Lung (tissue), 12 donors: ENCODE data around the gene BCL11A. TPM values are rescaled to one million over a fixed set of nuclear protein-coding genes. Genes with fewer than 3 reads are reported as not detected.

Source experiments
- ATAC-seq: fragments of 200-7000 bp; cut with Tn5 transposase; one replicate; pipeline ENCODE4 v1.9.1; 2020; ENCODE audit warnings: moderate number of reproducible peaks; ENCODE audit not compliant: insufficient read depth, low FRiP score
- DNase-seq, 3 donors: peaks; one replicate each; pipeline ENCODE4 v3.0.0-alpha.2; 2013 to 2017
- H3K27ac ChIP-seq, 2 donors: one replicate each; pipeline ENCODE4 v1.5.1; 2013; ENCODE audit warnings: mild to moderate bottlenecking in 2 of 2, moderate library complexity in 2 of 2, control low read depth in 1 of 2, inconsistent platforms in 1 of 2, low read depth in 1 of 2, low read length in 1 of 2
- H3K27me3 ChIP-seq, 3 donors: one replicate each; pipeline ENCODE4 v1.5.1; 2013; ENCODE audit warnings: low read length in 2 of 3; ENCODE audit not compliant: control insufficient read depth in 3 of 3, insufficient read depth in 3 of 3
- H3K36me3 ChIP-seq, 4 donors: one replicate each; pipeline ENCODE4 v1.5.1; 2013; ENCODE audit warnings: low read length in 4 of 4, mild to moderate bottlenecking in 1 of 4, moderate library complexity in 1 of 4; ENCODE audit not compliant: control insufficient read depth in 4 of 4, insufficient read depth in 4 of 4
- H3K4me1 ChIP-seq, 5 donors: one replicate each; pipeline ENCODE4 v1.5.1; 2013; ENCODE audit warnings: low read length in 5 of 5, mild to moderate bottlenecking in 2 of 5, moderate library complexity in 1 of 5; ENCODE audit not compliant: control insufficient read depth in 5 of 5, insufficient read depth in 5 of 5
- H3K4me3 ChIP-seq: one replicate; pipeline ENCODE4 v1.5.1; 2013; ENCODE audit warnings: mild to moderate bottlenecking, control low read depth, moderate library complexity
- H3K9ac ChIP-seq, 2 donors: one replicate each; pipeline ENCODE4 v1.5.1; 2013; ENCODE audit warnings: low read length in 2 of 2, control low read depth in 1 of 2; ENCODE audit not compliant: insufficient read depth in 1 of 2
- H3K9me3 ChIP-seq, 4 donors: one replicate each; pipeline ENCODE4 v1.5.1; 2013; ENCODE audit warnings: low read length in 3 of 4, mild to moderate bottlenecking in 1 of 4, moderate library complexity in 1 of 4; ENCODE audit not compliant: control insufficient read depth in 4 of 4, insufficient read depth in 3 of 4
- CTCF ChIP-seq: IDR thresholded peaks from 2 replicates; pipeline ENCODE4 v1.5.1; 2012; ENCODE audit warnings: mild to moderate bottlenecking; ENCODE audit errors: control extremely low read depth, extremely low read depth
- WGBS, 2 donors: extraction: QIAGEN DNeasy Blood & Tissue Kit; methylation state at CpG; one replicate each; pipeline ENCODE4 v1.1.7; 2013; 5-methylcytosine and 5-hydroxymethylcytosine counted together
- polyA plus RNA-seq, 2 donors: library from polyadenylated mRNA; stranded (reverse); fragments of 200-250 nt; gene quantifications; one replicate each; pipeline ENCODE4 v1.2.1, GENCODE V29; 2013
- total RNA-seq, 2 donors: library from RNA; depleted of rRNA in 1 of 2; stranded (reverse); fragments of >200 nt in 1 of 2; gene quantifications; one replicate each; pipeline ENCODE4 v1.2.1, GENCODE V29; 2014 to 2021
- donor health status: control.
- donor health status: control.
- donor health status: Bipolar disorder and iron deficiency.
- donor health status: healthy.
- donor health status: DM: yes; HTN: yes; CAD: no.

BCL11A gene
- total and polyA plus RNA-seq, 4 donors: 1.5 to 21.1 (median 4.7) TPM

- Histone ChIP-seq H3K27me3 (peaks cover 0 to 2% (median 0%) of the 10 kb centered on the region in 3 donors), H3K9ac (no peak overlapping the region), H3K9me3 (peaks cover 0 to 8% (median 0%) of the 10 kb centered on the region in 4 donors), H3K27ac (no peak overlapping the region), H3K4me3 (no peak overlapping the region), H3K36me3 (no peaks in the 10 kb centered on the region), H3K4me1 (peaks cover 0 to 19% (median under 1%) of the 10 kb centered on the region in 5 donors)
- ATAC-seq (no peak), DNase-seq (no peak)
- no peak for TF ChIP-seq CTCF
- WGBS, 2 donors: 82 to 84% methylated on average over 8 of the region's 8 CpGs
Observed at GRCh38 chr2:60408811-60409530, 144.5 kb downstream of the BCL11A start.

GRCh38 chr2:60408207-60408606, 145.2 kb downstream of the BCL11A start:
- no peak overlapping the region for H3K9ac ChIP-seq
- H3K9me3 ChIP-seq: peaks cover 0 to 8% (median 0%) of the 10 kb centered on the region in 4 donors
- DNase-seq: no peak
- H3K4me3 ChIP-seq: no peak overlapping the region
- no peak for ATAC-seq
- peaks cover 0 to 19% (median 2%) of the 10 kb centered on the region in 5 donors for H3K4me1 ChIP-seq
- WGBS, 2 donors: 91 to 100% methylated on average over 1 of the region's 1 CpG
- peaks cover 0 to 2% (median 0%) of the 10 kb centered on the region in 3 donors for H3K27me3 ChIP-seq
- H3K36me3 ChIP-seq: no peaks in the 10 kb centered on the region
- H3K27ac ChIP-seq: no peak overlapping the region
- no peak for TF ChIP-seq CTCF

GRCh38 chr2:60407398-60407797, 146.1 kb downstream of the BCL11A start:
- Histone ChIP-seq H3K9me3 (peaks cover 0 to 8% (median 0%) of the 10 kb centered on the region in 4 donors), H3K9ac (no peak overlapping the region), H3K4me1 (peaks cover 0 to 19% (median 2%) of the 10 kb centered on the region in 5 donors), H3K4me3 (no peak overlapping the region), H3K27ac (no peak overlapping the region), H3K36me3 (no peaks in the 10 kb centered on the region), H3K27me3 (peaks cover 0 to 2% (median 0%) of the 10 kb centered on the region in 3 donors)
- no peak for TF ChIP-seq CTCF
- ATAC-seq: no peak
- peak in 1 of 3 donors; percentile 28 for DNase-seq
- 38 to 44% methylated on average over 2 of the region's 2 CpGs for WGBS, 2 donors
